Endothelial cell of umbilical vein (primary cell): Measurements from ENCODE around the gene CCND1.

Experiments used
- EZH2 ChIP-seq: IDR thresholded peaks from 2 replicates; pipeline ENCODE4 v1.6.1; 2012; ENCODE audit warnings: borderline replicate concordance, low read depth, mild to moderate bottlenecking, moderate library complexity, low read length, inconsistent platforms; ENCODE audit not compliant: severe bottlenecking
- POLR2A ChIP-seq: IDR thresholded peaks from 2 replicates; pipeline ENCODE4 v1.6.1; 2012; ENCODE audit warnings: low read depth, mild to moderate bottlenecking, control low read depth, low read length
- POLR2AphosphoS5 ChIP-seq: IDR thresholded peaks from 2 replicates; pipeline ENCODE4 v1.6.1; 2012; ENCODE audit warnings: low read depth, mild to moderate bottlenecking, control low read depth, low read length, moderate library complexity; ENCODE audit not compliant: insufficient read depth
- TF ChIP-seq, protein P1 (sequence below), 2 donors: IDR thresholded peaks; 1 replicate in 1 of 2; 2 replicates in 1 of 2; pipeline ENCODE4 v1.5.1; 2011; ENCODE audit warnings: low read length in 2 of 2, mild to moderate bottlenecking in 2 of 2, moderate library complexity in 2 of 2, control low read depth in 1 of 2, inconsistent platforms in 1 of 2, low read depth in 1 of 2; ENCODE audit not compliant: insufficient read depth in 1 of 2; ENCODE audit errors: extremely low read depth in 1 of 2

DNA sequence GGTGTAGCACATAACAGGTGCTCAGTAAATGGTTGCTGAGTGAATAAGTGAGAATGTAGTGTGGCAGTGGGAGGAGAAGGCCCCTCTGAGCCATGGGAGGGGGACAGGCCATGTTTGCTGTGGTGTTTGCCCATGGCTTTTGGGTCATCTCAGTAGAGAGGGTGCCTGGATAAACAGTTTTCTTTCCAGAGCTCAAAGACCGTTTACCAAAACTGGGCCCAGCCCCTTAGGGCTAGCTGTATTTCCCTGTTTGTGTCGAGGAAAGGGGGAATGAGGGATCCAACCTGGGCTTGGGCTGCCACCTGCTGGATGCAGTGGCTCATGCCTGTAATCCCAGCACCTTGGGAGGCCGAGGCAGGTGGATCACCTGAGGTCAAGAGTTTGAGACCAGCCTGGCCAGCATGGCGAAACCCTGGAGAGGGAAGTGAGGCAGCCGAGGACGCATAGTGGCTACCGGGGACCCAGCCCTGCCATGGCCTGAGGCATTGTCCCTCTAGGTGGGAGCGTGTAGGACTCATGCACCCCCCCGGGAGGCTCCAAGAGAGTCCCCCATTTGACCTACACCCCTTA is 42.9 kb downstream of the CCND1 start:
- TF ChIP-seq, protein P1, sequence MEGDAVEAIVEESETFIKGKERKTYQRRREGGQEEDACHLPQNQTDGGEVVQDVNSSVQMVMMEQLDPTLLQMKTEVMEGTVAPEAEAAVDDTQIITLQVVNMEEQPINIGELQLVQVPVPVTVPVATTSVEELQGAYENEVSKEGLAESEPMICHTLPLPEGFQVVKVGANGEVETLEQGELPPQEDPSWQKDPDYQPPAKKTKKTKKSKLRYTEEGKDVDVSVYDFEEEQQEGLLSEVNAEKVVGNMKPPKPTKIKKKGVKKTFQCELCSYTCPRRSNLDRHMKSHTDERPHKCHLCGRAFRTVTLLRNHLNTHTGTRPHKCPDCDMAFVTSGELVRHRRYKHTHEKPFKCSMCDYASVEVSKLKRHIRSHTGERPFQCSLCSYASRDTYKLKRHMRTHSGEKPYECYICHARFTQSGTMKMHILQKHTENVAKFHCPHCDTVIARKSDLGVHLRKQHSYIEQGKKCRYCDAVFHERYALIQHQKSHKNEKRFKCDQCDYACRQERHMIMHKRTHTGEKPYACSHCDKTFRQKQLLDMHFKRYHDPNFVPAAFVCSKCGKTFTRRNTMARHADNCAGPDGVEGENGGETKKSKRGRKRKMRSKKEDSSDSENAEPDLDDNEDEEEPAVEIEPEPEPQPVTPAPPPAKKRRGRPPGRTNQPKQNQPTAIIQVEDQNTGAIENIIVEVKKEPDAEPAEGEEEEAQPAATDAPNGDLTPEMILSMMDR (IDR thresholded peaks at IDR 0.05; ENCODE audit: extremely low read depth in 1 of 2, insufficient read depth in 1 of 2, low read depth in 1 of 2, low read length in 2 of 2) = peak; percentile 29 to 46
- no peak for TF ChIP-seq POLR2A
- no peak for TF ChIP-seq EZH2
- no peak for TF ChIP-seq POLR2AphosphoS5
